Measurements from ENCODE around the gene LTBP1. TPM values are rescaled to one million over a fixed set of nuclear protein-coding genes. Genes with fewer than 3 reads are reported as not detected.

LTBP1 gene
- total RNA-seq, 5 donors from 2014 or later (not counting 1 experiment from before 2014, with no cell fraction given), result 0.16 to 0.76 (median 0.43) TPM

- 67% methylated on average over 1 of the region's 3 CpGs for WGBS (ENCODE audit: insufficient coverage)
- no peak for ATAC-seq (replicated peaks in 1 of 4)
These were observed 65.2 kb downstream of the LTBP1 start for GRCh38 chr2:33011941-33012340.

GRCh38 chr2:33013684-33014110 is 66.9 kb downstream of the LTBP1 start:
- H3K27me3 ChIP-seq (replicated peaks in 1 of 2; ENCODE audit: control insufficient read depth in 2 of 2, extremely low read depth in 1 of 2, insufficient read depth in 2 of 2, low read length in 1 of 2), result no peaks in the 10 kb centered on the region
- no peaks in the 10 kb centered on the region for H3K4me1 ChIP-seq (ENCODE audit: control insufficient read depth in 1 of 2, extremely low read depth in 1 of 2, insufficient read depth in 2 of 2, low read length in 2 of 2)
- DNase-seq (no peak), ATAC-seq (replicated peaks in 1 of 4) (no peak)
- WGBS (ENCODE audit: insufficient coverage), result no CpG with 5 or more reads among the region's 3 CpGs
- no peak overlapping the region for H3K4me3 ChIP-seq (ENCODE audit: control insufficient read depth in 1 of 2, extremely low read depth in 1 of 2, low read length in 1 of 2)
- H3K4me1 Mint-ChIP-seq, result no peaks in the 10 kb centered on the region
- H3K27ac Mint-ChIP-seq, result no peak overlapping the region
- no peaks in the 10 kb centered on the region for H3K36me3 ChIP-seq (ENCODE audit: control insufficient read depth in 2 of 2, extremely low read depth in 1 of 2, insufficient read depth in 1 of 2, low read length in 1 of 2)
- CTCF ChIA-PET, result no interaction called here
- H3K9me3 ChIP-seq, result no peaks in the 10 kb centered on the region
- no peaks in the 10 kb centered on the region for H3K9me3 Mint-ChIP-seq
- peaks cover 2 to 4% of the 10 kb centered on the region in 2 donors for H3K27me3 Mint-ChIP-seq
- no peak overlapping the region for H3K4me3 Mint-ChIP-seq
- POLR2A ChIA-PET, result no interaction called here
- no peak overlapping the region for H3K27ac ChIP-seq (ENCODE audit: low read length)
- H3K36me3 Mint-ChIP-seq, result no peaks in the 10 kb centered on the region

More at GRCh38 chr2:33011941-33012340, 65.2 kb downstream of the LTBP1 start:
- Histone ChIP-seq H3K36me3 (ENCODE audit: control insufficient read depth in 2 of 2, extremely low read depth in 1 of 2, insufficient read depth in 1 of 2, low read length in 1 of 2) (no peaks in the 10 kb centered on the region), H3K27me3 (replicated peaks in 1 of 2; ENCODE audit: control insufficient read depth in 2 of 2, extremely low read depth in 1 of 2, insufficient read depth in 2 of 2, low read length in 1 of 2) (no peaks in the 10 kb centered on the region), H3K4me1 (ENCODE audit: control insufficient read depth in 1 of 2, extremely low read depth in 1 of 2, insufficient read depth in 2 of 2, low read length in 2 of 2) (no peaks in the 10 kb centered on the region), H3K4me3 (ENCODE audit: control insufficient read depth in 1 of 2, extremely low read depth in 1 of 2, low read length in 1 of 2) (no peak overlapping the region), H3K9me3 (no peaks in the 10 kb centered on the region), H3K27ac (ENCODE audit: low read length) (no peak overlapping the region)
- CTCF ChIA-PET, result no interaction called here
- POLR2A ChIA-PET, result no interaction called here
- no peaks in the 10 kb centered on the region for H3K9me3 Mint-ChIP-seq
- H3K36me3 Mint-ChIP-seq, result no peaks in the 10 kb centered on the region
- no peaks in the 10 kb centered on the region for H3K4me1 Mint-ChIP-seq
- H3K27ac Mint-ChIP-seq, result no peak overlapping the region
- H3K4me3 Mint-ChIP-seq, result no peak overlapping the region
- H3K27me3 Mint-ChIP-seq, result peaks cover 4% of the 10 kb centered on the region in 2 donors
- no peak for DNase-seq

- DNase-seq, result no peak
- no CpG with 5 or more reads among the region's 2 CpGs for WGBS (ENCODE audit: insufficient coverage)
These were observed 67.5 kb downstream of the LTBP1 start for GRCh38 chr2:33014268-33014667.

GRCh38 chr2:33015421-33016142 is 68.8 kb downstream of the LTBP1 start:
- H3K4me3 ChIP-seq (ENCODE audit: control insufficient read depth in 1 of 2, extremely low read depth in 1 of 2, low read length in 1 of 2), result no peak overlapping the region

More at GRCh38 chr2:33014268-33014667, 67.5 kb downstream of the LTBP1 start:
- H3K4me3 ChIP-seq (ENCODE audit: control insufficient read depth in 1 of 2, extremely low read depth in 1 of 2, low read length in 1 of 2), result no peak overlapping the region
- Mint-ChIP-seq H3K9me3 (no peaks in the 10 kb centered on the region), H3K4me3 (no peak overlapping the region), H3K4me1 (no peaks in the 10 kb centered on the region), H3K27ac (no peak overlapping the region), H3K36me3 (no peaks in the 10 kb centered on the region), H3K27me3 (peaks cover 0 to 4% of the 10 kb centered on the region in 2 donors)
- H3K4me1 ChIP-seq (ENCODE audit: control insufficient read depth in 1 of 2, extremely low read depth in 1 of 2, insufficient read depth in 2 of 2, low read length in 2 of 2), result no peaks in the 10 kb centered on the region
- no peaks in the 10 kb centered on the region for H3K27me3 ChIP-seq (replicated peaks in 1 of 2; ENCODE audit: control insufficient read depth in 2 of 2, extremely low read depth in 1 of 2, insufficient read depth in 2 of 2, low read length in 1 of 2)
- H3K9me3 ChIP-seq, result no peaks in the 10 kb centered on the region
- no peak for ATAC-seq (replicated peaks in 1 of 4)
- ChIA-PET CTCF (no interaction called here), POLR2A (no interaction called here)
- H3K36me3 ChIP-seq (ENCODE audit: control insufficient read depth in 2 of 2, extremely low read depth in 1 of 2, insufficient read depth in 1 of 2, low read length in 1 of 2), result no peaks in the 10 kb centered on the region
- H3K27ac ChIP-seq (ENCODE audit: low read length), result no peak overlapping the region

GRCh38 chr2:33018271-33018670 is 71.5 kb downstream of the LTBP1 start:
- peaks cover 1 to 22% of the 10 kb centered on the region in 2 donors for H3K27me3 Mint-ChIP-seq
- Histone ChIP-seq H3K27ac (ENCODE audit: low read length) (no peak overlapping the region), H3K4me1 (ENCODE audit: control insufficient read depth in 1 of 2, extremely low read depth in 1 of 2, insufficient read depth in 2 of 2, low read length in 2 of 2) (no peaks in the 10 kb centered on the region), H3K27me3 (replicated peaks in 1 of 2; ENCODE audit: control insufficient read depth in 2 of 2, extremely low read depth in 1 of 2, insufficient read depth in 2 of 2, low read length in 1 of 2) (peaks cover 0 to 5% of the 10 kb centered on the region in 2 experiments), H3K9me3 (no peaks in the 10 kb centered on the region), H3K4me3 (ENCODE audit: control insufficient read depth in 1 of 2, extremely low read depth in 1 of 2, low read length in 1 of 2) (no peak overlapping the region), H3K36me3 (ENCODE audit: control insufficient read depth in 2 of 2, extremely low read depth in 1 of 2, insufficient read depth in 1 of 2, low read length in 1 of 2) (no peaks in the 10 kb centered on the region)
- no peaks in the 10 kb centered on the region for H3K9me3 Mint-ChIP-seq
- ChIA-PET CTCF (no interaction called here), POLR2A (no interaction called here)
- no peaks in the 10 kb centered on the region for H3K36me3 Mint-ChIP-seq
- H3K4me3 Mint-ChIP-seq, result no peak overlapping the region
- no peaks in the 10 kb centered on the region for H3K4me1 Mint-ChIP-seq
- 63% methylated on average over 2 of the region's 2 CpGs for WGBS (ENCODE audit: insufficient coverage)
- DNase-seq (no peak), ATAC-seq (replicated peaks in 1 of 4) (no peak)
- no peak overlapping the region for H3K27ac Mint-ChIP-seq

More at GRCh38 chr2:33015421-33016142, 68.8 kb downstream of the LTBP1 start:
- Mint-ChIP-seq H3K27ac (no peak overlapping the region), H3K4me1 (no peaks in the 10 kb centered on the region), H3K36me3 (no peaks in the 10 kb centered on the region), H3K9me3 (no peaks in the 10 kb centered on the region), H3K27me3 (peaks cover 0 to 7% of the 10 kb centered on the region in 2 donors), H3K4me3 (no peak overlapping the region)
- ChIA-PET CTCF (interaction anchor here in 1 of 2 donors (0.5 kb wide), 1 partner anchor 10 kb away, joined by 3 read pairs; no protein-coding TSS in a partner anchor), POLR2A (interaction anchor here in 1 of 2 donors (0.7 kb wide), 1 partner anchor 12 kb away, joined by 4 read pairs; no protein-coding TSS in a partner anchor)
- Histone ChIP-seq H3K9me3 (no peaks in the 10 kb centered on the region), H3K4me1 (ENCODE audit: control insufficient read depth in 1 of 2, extremely low read depth in 1 of 2, insufficient read depth in 2 of 2, low read length in 2 of 2) (no peaks in the 10 kb centered on the region), H3K27me3 (replicated peaks in 1 of 2; ENCODE audit: control insufficient read depth in 2 of 2, extremely low read depth in 1 of 2, insufficient read depth in 2 of 2, low read length in 1 of 2) (peaks cover 0 to under 1% of the 10 kb centered on the region in 2 experiments), H3K27ac (ENCODE audit: low read length) (no peak overlapping the region), H3K36me3 (ENCODE audit: control insufficient read depth in 2 of 2, extremely low read depth in 1 of 2, insufficient read depth in 1 of 2, low read length in 1 of 2) (no peaks in the 10 kb centered on the region)
- WGBS (ENCODE audit: insufficient coverage), result 80% methylated on average over 1 of the region's 4 CpGs
- DNase-seq, result no peak
- no peak for ATAC-seq (replicated peaks in 1 of 4)

GRCh38 chr2:33019796-33020195 is 73.0 kb downstream of the LTBP1 start:
- H3K4me3 ChIP-seq (ENCODE audit: control insufficient read depth in 1 of 2, extremely low read depth in 1 of 2, low read length in 1 of 2), result no peak overlapping the region
- H3K4me1 ChIP-seq (ENCODE audit: control insufficient read depth in 1 of 2, extremely low read depth in 1 of 2, insufficient read depth in 2 of 2, low read length in 2 of 2), result no peaks in the 10 kb centered on the region
- H3K4me3 Mint-ChIP-seq, result no peak overlapping the region
- no peak for ATAC-seq (replicated peaks in 1 of 4)
- H3K36me3 Mint-ChIP-seq, result no peaks in the 10 kb centered on the region
- H3K9me3 ChIP-seq, result no peaks in the 10 kb centered on the region
- 66% methylated on average over 3 of the region's 7 CpGs for WGBS (ENCODE audit: insufficient coverage)
- no peak overlapping the region for H3K27ac Mint-ChIP-seq
- H3K36me3 ChIP-seq (ENCODE audit: control insufficient read depth in 2 of 2, extremely low read depth in 1 of 2, insufficient read depth in 1 of 2, low read length in 1 of 2), result no peaks in the 10 kb centered on the region
- no peak for DNase-seq
- H3K27ac ChIP-seq (ENCODE audit: low read length), result no peak overlapping the region
- peaks cover 12 to 31% of the 10 kb centered on the region in 2 donors for H3K27me3 Mint-ChIP-seq
- peaks cover 0 to 6% (median 4%) of the 10 kb centered on the region in 3 donors for H3K9me3 Mint-ChIP-seq
- ChIA-PET POLR2A (no interaction called here), CTCF (interaction anchor here in 1 of 2 donors (0.7 kb wide), 1 partner anchor 878 kb away, joined by 5 read pairs; no protein-coding TSS in a partner anchor)
- peaks cover 0 to 7% of the 10 kb centered on the region in 2 experiments for H3K27me3 ChIP-seq (replicated peaks in 1 of 2; ENCODE audit: control insufficient read depth in 2 of 2, extremely low read depth in 1 of 2, insufficient read depth in 2 of 2, low read length in 1 of 2)
- no peaks in the 10 kb centered on the region for H3K4me1 Mint-ChIP-seq

All from T-cell (primary cell).